SK-N-SH (cell line): ENCODE measurements around the gene MYCT1. TPM values are rescaled to one million over a fixed set of nuclear protein-coding genes. Genes with fewer than 3 reads are reported as not detected.

Experiments
- CTCF ChIA-PET: fragments of 300-600, 350-600 bp; formaldehyde crosslinking; extraction: SDS; loops from one replicate; lab custom pipeline; 2021; lab: Yijun Ruan, JAX
- POLR2A ChIA-PET: fragments of 350-600 bp; sonication (Branson Sonifier 250); formaldehyde crosslinking; extraction: SDS; loops from one replicate; lab custom pipeline; 2020; ENCODE audit warnings: antibody characterized with exemption, inconsistent platforms; lab: Yijun Ruan, JAX
- DNase-seq: peaks from one replicate; pipeline ENCODE4 v3.0.0; 2012
- H2AFZ ChIP-seq: fragments of 200-600 bp; sonication (generic); 2 replicates; pipeline ENCODE4 v1.8.1; 2016; ENCODE audit warnings: antibody characterized with exemption, mild to moderate bottlenecking, low read depth
- H3F3A ChIP-seq: fragments of 200-600 bp; sonication (generic); replicated peaks from 2 replicates; pipeline ENCODE3; 2016; ENCODE audit warnings: antibody characterized with exemption, mild to moderate bottlenecking; ENCODE audit not compliant: insufficient read depth
- H3K27ac ChIP-seq, 2 experiments: fragments of 200-500 bp in 1 of 2; fragments of 200-600 bp in 1 of 2; sonication (Bioruptor generic) in 1 of 2; sonication (generic), shearing (Covaris generic) in 1 of 2; 2 replicates each; pipeline versions ENCODE4 v1.5.1 to v1.6.1; 2014 to 2016; ENCODE audit warnings: low read depth in 2 of 2, inconsistent platforms in 1 of 2, low read length in 1 of 2, mild to moderate bottlenecking in 1 of 2, mixed read lengths in 1 of 2
- H3K27me3 ChIP-seq: fragments of 200-600 bp; sonication (generic), shearing (Covaris generic); 2 replicates; pipeline ENCODE4 v1.6.1; 2016; ENCODE audit warnings: mixed run types; ENCODE audit not compliant: insufficient read depth
- H3K36me3 ChIP-seq, 2 experiments: fragments of 200-500 bp in 1 of 2; fragments of 200-600 bp in 1 of 2; sonication (Bioruptor generic) in 1 of 2; sonication (generic) in 1 of 2; replicated peaks in 1 of 2; 2 replicates each; pipeline versions ENCODE3 to v1.5.1; 2014 to 2016; ENCODE audit warnings: low read length in 1 of 2, mild to moderate bottlenecking in 1 of 2; ENCODE audit not compliant: insufficient read depth in 2 of 2, control insufficient read depth in 1 of 2
- H3K4me1 ChIP-seq, 2 experiments: fragments of 200-500 bp in 1 of 2; fragments of 200-600 bp in 1 of 2; sonication (Bioruptor generic) in 1 of 2; sonication (generic), shearing (Covaris generic) in 1 of 2; 2 replicates each; pipeline versions ENCODE4 v1.5.1 to v1.6.1; 2014 to 2016; ENCODE audit warnings: low read depth in 1 of 2, low read length in 1 of 2, mixed run types in 1 of 2; ENCODE audit not compliant: insufficient read depth in 2 of 2, control insufficient read depth in 1 of 2
- H3K4me2 ChIP-seq: fragments of 200-600 bp; sonication (generic), shearing (Covaris generic); 2 replicates; pipeline ENCODE4 v1.6.1; 2017; ENCODE audit warnings: mixed run types
- H3K4me3 ChIP-seq, 2 experiments: fragments of 200-500 bp in 1 of 2; fragments of 200-600 bp in 1 of 2; sonication (Bioruptor generic) in 1 of 2; sonication (generic), shearing (Covaris generic) in 1 of 2; 2 replicates each; pipeline versions ENCODE4 v1.5.1 to v1.8.1; 2014 to 2016; ENCODE audit warnings: low read depth in 2 of 2, inconsistent platforms in 1 of 2, low read length in 1 of 2, mild to moderate bottlenecking in 1 of 2, mixed read lengths in 1 of 2, moderate library complexity in 1 of 2
- H3K79me2 ChIP-seq: fragments of 200-600 bp; sonication (generic); 2 replicates; pipeline ENCODE4 v1.8.1; 2017; ENCODE audit warnings: mild to moderate bottlenecking; ENCODE audit not compliant: insufficient read depth
- H3K9ac ChIP-seq: fragments of 200-600 bp; sonication (generic); 2 replicates; pipeline ENCODE4 v1.6.1; 2017; ENCODE audit warnings: mixed run types
- H3K9me2 ChIP-seq: fragments of 200-600 bp; sonication (generic); 2 replicates; pipeline ENCODE4 v1.6.1; 2017; ENCODE audit warnings: mixed run types
- H3K9me3 ChIP-seq: fragments of 200-600 bp; sonication (generic); 2 replicates; pipeline ENCODE4 v1.6.1; 2017; ENCODE audit warnings: mixed run types, mild to moderate bottlenecking, moderate library complexity
- H4K20me1 ChIP-seq: fragments of 200-600 bp; sonication (generic); 2 replicates; pipeline ENCODE4 v1.6.1; 2017; ENCODE audit warnings: mild to moderate bottlenecking, mixed run types; ENCODE audit not compliant: insufficient read depth
- ELF1 ChIP-seq: IDR thresholded peaks from 2 replicates; pipeline ENCODE4 v1.4.0; 2012
- GABPA ChIP-seq: IDR thresholded peaks from 2 replicates; pipeline ENCODE4 v1.4.0; 2012; ENCODE audit warnings: low read depth, mild to moderate bottlenecking
- JUND ChIP-seq: IDR thresholded peaks from 2 replicates; pipeline ENCODE4 v1.4.0; 2012
- RAD21 ChIP-seq: IDR thresholded peaks from 2 replicates; pipeline ENCODE4 v1.6.1; 2012; ENCODE audit warnings: mild to moderate bottlenecking, low read length
- RCOR1 ChIP-seq: fragments of 150-350 bp; IDR thresholded peaks from 2 replicates; pipeline ENCODE4 v1.6.1; 2017; ENCODE audit warnings: antibody characterized with exemption, low read length
- YY1 ChIP-seq: IDR thresholded peaks from 2 replicates; pipeline ENCODE4 v1.4.0; 2012; ENCODE audit warnings: low read depth, mild to moderate bottlenecking
- WGBS: methylation state at CpG from one replicate; pipeline ENCODE4 v1.1.6; 2017; ENCODE audit warnings: low lambda C conversion rate; 5-methylcytosine and 5-hydroxymethylcytosine counted together
- polyA plus RNA-seq, 3 experiments: library from polyadenylated mRNA; depleted of rRNA; stranded (reverse); fragments of >200 nt; gene quantifications; 2 replicates each; pipeline ENCODE4 v1.2.3, GENCODE V29; 2012
- TF ChIP-seq, protein P1 (sequence below): fragments of 150-350 bp; IDR thresholded peaks from 2 replicates; pipeline ENCODE4 v1.6.1; 2017; ENCODE audit warnings: antibody characterized with exemption, low read length, low read depth, borderline replicate concordance
- TF ChIP-seq, protein P2 (sequence below): IDR thresholded peaks from 2 replicates; pipeline ENCODE4 v1.6.1; 2012; ENCODE audit warnings: mild to moderate bottlenecking, low read depth, low read length, moderate library complexity
- TF ChIP-seq, protein P3 (sequence below): IDR thresholded peaks from 2 replicates; pipeline ENCODE4; 2012
- TF ChIP-seq, protein P4 (sequence below): fragments of 200-600 bp; sonication (generic); IDR thresholded peaks from 2 replicates; pipeline ENCODE4 v1.6.1; 2017; ENCODE audit warnings: antibody characterized with exemption, mild to moderate bottlenecking, moderate library complexity

MYCT1 gene
- polyA plus RNA-seq, 1 of the 3 experiments (the other 2 are of a cell fraction), result 7.6 TPM

DNA sequence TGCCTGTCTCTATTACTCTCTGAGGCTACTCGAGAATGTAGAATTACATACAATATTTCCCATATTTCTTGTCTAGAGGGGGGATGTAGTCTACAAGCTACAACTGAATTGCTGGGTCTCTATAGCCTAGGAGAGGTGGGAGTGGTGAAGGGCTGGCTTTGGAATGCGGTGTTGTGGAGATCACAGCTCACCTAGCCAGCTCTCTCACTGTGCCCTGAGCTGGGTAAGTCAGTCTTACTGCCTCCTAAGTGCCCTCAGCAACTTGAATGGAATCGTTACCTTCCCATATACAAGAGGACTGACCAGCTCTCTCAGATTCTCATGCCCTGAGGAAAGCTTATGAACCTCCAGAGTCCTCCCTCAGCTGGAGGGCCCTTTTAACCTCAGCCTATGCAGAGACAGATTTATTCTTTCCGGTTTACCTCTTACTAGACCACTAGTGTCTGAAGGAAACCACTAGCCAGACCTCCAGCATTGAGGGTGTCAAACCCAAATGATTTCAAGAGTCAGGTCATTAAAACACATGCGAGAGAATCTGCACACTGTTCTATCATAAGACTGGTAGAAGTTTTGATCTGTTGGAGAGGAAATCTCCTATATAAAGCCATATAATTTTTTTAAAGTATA, 73.5 kb downstream of the MYCT1 start:
- DNase-seq, result no peak
- 41% methylated on average over 5 of the region's 5 CpGs for WGBS
- Histone ChIP-seq H3F3A (no peaks in the 10 kb centered on the region), H3K9ac (no peak overlapping the region), H3K9me2 (no peaks in the 10 kb centered on the region), H4K20me1 (no peaks in the 10 kb centered on the region), H3K79me2 (no peaks in the 10 kb centered on the region), H3K27me3 (no peaks in the 10 kb centered on the region), H3K36me3 (no peaks in the 10 kb centered on the region), H2AFZ (no peak overlapping the region), H3K4me3 (no peak overlapping the region), H3K4me2 (no peak overlapping the region), H3K4me1 (no peaks in the 10 kb centered on the region; a peak in 1 of 4 replicates), H3K27ac (no peak overlapping the region), H3K9me3 (no peaks in the 10 kb centered on the region)
- TF ChIP-seq, protein P1, sequence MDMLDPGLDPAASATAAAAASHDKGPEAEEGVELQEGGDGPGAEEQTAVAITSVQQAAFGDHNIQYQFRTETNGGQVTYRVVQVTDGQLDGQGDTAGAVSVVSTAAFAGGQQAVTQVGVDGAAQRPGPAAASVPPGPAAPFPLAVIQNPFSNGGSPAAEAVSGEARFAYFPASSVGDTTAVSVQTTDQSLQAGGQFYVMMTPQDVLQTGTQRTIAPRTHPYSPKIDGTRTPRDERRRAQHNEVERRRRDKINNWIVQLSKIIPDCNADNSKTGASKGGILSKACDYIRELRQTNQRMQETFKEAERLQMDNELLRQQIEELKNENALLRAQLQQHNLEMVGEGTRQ, result no peak
- no peak for TF ChIP-seq JUND
- TF ChIP-seq, protein P2, sequence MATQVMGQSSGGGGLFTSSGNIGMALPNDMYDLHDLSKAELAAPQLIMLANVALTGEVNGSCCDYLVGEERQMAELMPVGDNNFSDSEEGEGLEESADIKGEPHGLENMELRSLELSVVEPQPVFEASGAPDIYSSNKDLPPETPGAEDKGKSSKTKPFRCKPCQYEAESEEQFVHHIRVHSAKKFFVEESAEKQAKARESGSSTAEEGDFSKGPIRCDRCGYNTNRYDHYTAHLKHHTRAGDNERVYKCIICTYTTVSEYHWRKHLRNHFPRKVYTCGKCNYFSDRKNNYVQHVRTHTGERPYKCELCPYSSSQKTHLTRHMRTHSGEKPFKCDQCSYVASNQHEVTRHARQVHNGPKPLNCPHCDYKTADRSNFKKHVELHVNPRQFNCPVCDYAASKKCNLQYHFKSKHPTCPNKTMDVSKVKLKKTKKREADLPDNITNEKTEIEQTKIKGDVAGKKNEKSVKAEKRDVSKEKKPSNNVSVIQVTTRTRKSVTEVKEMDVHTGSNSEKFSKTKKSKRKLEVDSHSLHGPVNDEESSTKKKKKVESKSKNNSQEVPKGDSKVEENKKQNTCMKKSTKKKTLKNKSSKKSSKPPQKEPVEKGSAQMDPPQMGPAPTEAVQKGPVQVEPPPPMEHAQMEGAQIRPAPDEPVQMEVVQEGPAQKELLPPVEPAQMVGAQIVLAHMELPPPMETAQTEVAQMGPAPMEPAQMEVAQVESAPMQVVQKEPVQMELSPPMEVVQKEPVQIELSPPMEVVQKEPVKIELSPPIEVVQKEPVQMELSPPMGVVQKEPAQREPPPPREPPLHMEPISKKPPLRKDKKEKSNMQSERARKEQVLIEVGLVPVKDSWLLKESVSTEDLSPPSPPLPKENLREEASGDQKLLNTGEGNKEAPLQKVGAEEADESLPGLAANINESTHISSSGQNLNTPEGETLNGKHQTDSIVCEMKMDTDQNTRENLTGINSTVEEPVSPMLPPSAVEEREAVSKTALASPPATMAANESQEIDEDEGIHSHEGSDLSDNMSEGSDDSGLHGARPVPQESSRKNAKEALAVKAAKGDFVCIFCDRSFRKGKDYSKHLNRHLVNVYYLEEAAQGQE, result no peak
- TF ChIP-seq, protein P3, sequence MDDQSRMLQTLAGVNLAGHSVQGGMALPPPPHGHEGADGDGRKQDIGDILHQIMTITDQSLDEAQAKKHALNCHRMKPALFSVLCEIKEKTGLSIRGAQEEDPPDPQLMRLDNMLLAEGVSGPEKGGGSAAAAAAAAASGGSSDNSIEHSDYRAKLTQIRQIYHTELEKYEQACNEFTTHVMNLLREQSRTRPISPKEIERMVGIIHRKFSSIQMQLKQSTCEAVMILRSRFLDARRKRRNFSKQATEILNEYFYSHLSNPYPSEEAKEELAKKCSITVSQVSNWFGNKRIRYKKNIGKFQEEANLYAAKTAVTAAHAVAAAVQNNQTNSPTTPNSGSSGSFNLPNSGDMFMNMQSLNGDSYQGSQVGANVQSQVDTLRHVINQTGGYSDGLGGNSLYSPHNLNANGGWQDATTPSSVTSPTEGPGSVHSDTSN, result no peak
- TF ChIP-seq YY1, result no peak
- no peak for TF ChIP-seq GABPA
- TF ChIP-seq, protein P4, sequence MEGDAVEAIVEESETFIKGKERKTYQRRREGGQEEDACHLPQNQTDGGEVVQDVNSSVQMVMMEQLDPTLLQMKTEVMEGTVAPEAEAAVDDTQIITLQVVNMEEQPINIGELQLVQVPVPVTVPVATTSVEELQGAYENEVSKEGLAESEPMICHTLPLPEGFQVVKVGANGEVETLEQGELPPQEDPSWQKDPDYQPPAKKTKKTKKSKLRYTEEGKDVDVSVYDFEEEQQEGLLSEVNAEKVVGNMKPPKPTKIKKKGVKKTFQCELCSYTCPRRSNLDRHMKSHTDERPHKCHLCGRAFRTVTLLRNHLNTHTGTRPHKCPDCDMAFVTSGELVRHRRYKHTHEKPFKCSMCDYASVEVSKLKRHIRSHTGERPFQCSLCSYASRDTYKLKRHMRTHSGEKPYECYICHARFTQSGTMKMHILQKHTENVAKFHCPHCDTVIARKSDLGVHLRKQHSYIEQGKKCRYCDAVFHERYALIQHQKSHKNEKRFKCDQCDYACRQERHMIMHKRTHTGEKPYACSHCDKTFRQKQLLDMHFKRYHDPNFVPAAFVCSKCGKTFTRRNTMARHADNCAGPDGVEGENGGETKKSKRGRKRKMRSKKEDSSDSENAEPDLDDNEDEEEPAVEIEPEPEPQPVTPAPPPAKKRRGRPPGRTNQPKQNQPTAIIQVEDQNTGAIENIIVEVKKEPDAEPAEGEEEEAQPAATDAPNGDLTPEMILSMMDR, result no peak
- TF ChIP-seq ELF1, result no peak
- no peak for TF ChIP-seq RAD21
- TF ChIP-seq RCOR1, result no peak
- POLR2A ChIA-PET, result no interaction called here
- CTCF ChIA-PET, result interaction anchor here (0.7 to 2.3 kb wide), 6 partner anchors 11 to 140 kb away, joined by 3 to 12 read pairs (median 4); no protein-coding TSS in a partner anchor

Other genes starting within 250 kb of the MYCT1 start
- 31.1 and 38.7 TPM in 2 replicates for gene SYNE1, start 60.5 kb upstream of the MYCT1 start, polyA plus RNA-seq (2012; rRNA removed)
- gene VIP, start 52.9 kb downstream of the MYCT1 start, polyA plus RNA-seq (2012; rRNA removed), result 2.5 and 4.8 TPM in 2 replicates